BLaER1 (cell line): ENCODE measurements around the gene API5.

Experiments
- H3K27ac ChIP-seq: shearing (Covaris generic); formaldehyde crosslinking; 2 replicates; pipeline ENCODE4 v1.8.1; 2022
- H3K27me3 ChIP-seq: shearing (Covaris generic); formaldehyde crosslinking; 2 replicates; pipeline ENCODE4 v1.8.1; 2022
- H3K36me3 ChIP-seq: shearing (Covaris generic); formaldehyde crosslinking; 2 replicates; pipeline ENCODE4 v1.8.1; 2022
- H3K4me1 ChIP-seq: shearing (Covaris generic); formaldehyde crosslinking; 2 replicates; pipeline ENCODE4 v1.8.1; 2022
- H3K4me2 ChIP-seq: shearing (Covaris generic); formaldehyde crosslinking; 2 replicates; pipeline ENCODE4 v1.8.1; 2022
- H3K4me3 ChIP-seq: shearing (Covaris generic); formaldehyde crosslinking; 2 replicates; pipeline ENCODE4 v1.8.1; 2022
- H3K9ac ChIP-seq: shearing (Covaris generic); formaldehyde crosslinking; 2 replicates; pipeline ENCODE4 v1.8.1; 2022
- H3K9me3 ChIP-seq: shearing (Covaris generic); formaldehyde crosslinking; 2 replicates; pipeline ENCODE4 v1.8.1; 2022
- H4K20me1 ChIP-seq: shearing (Covaris generic); formaldehyde crosslinking; 2 replicates; pipeline ENCODE4 v1.8.1; 2022
- Cebpa-rat ChIP-seq: shearing (Covaris generic); IDR thresholded peaks from 2 replicates; pipeline ENCODE4 v1.8.1; 2022

The API5 gene

DNA sequence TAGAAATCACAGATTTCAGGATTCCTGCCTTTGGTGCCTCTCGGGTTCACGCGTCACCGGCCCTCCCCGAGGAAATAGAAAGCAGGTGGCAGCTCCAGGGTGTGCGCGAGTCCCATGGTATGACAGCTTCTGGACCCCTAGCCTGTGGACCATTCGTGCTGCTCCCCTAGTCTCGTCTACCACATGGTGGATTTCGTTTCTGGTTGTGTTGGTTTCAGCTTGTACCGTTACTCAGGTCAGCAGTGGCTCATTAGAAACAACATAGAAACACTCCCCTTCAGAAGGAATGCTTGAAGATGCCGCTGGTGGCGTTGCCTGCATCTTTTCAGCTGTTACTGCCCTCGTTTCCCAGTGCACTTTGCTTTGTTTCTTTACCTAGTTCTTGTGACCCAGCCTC, 47.6 kb downstream of the API5 start:
- Histone ChIP-seq H3K4me3 (peak overlapping the region; percentile 90), H3K27ac (peak overlapping the region; percentile 98), H3K4me1 (peaks cover 25% of the 10 kb centered on the region), H3K9me3 (no peaks in the 10 kb centered on the region), H3K9ac (peak overlapping the region; percentile 98), H3K27me3 (no peaks in the 10 kb centered on the region), H3K4me2 (peak overlapping the region; percentile 85), H4K20me1 (peaks cover 48% of the 10 kb centered on the region), H3K36me3 (peaks cover 24% of the 10 kb centered on the region)
- no peak for TF ChIP-seq Cebpa-rat

DNA sequence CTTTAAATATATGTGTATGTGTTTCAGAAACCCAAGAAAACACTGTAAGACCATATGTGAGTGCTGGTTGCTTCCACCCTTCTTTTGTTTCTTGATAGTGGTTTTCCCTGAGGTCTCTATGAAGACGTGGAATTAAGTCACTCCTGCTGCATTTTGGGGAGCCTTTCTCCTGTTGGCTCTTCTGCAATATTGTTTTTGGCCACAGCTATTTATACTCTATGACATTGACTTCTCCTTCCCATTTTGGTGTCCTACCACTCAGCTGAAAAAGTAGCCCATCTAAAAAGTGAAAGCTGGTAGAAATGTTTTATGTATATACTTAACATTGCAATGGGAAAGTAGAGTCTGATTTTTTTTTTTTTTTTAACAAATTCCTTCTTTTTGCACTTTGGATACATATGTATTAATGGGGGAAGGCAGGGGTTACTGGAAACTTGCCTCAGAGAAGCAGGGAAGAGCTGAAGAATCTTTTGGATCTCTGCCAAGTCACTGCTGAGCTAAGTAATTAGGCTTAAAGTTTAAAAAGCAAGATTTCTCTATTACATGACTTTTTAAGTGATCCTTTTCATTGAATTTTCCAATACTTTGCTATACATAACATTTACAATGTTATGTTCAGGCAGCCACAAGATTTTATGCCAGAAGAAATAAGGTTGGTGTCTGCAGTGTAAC, 48.7 kb downstream of the API5 start:
- peak overlapping the region; percentile 85 for H3K4me2 ChIP-seq
- H3K27ac ChIP-seq: peak overlapping the region; percentile 98; the same call in 1 of the 2 replicates
- H3K4me1 ChIP-seq: peaks cover 25% of the 10 kb centered on the region
- H4K20me1 ChIP-seq: peaks cover 59% of the 10 kb centered on the region
- no peaks in the 10 kb centered on the region for H3K27me3 ChIP-seq
- peak overlapping the region; percentile 90 for H3K4me3 ChIP-seq
- no peak for TF ChIP-seq Cebpa-rat
- H3K9me3 ChIP-seq: no peaks in the 10 kb centered on the region
- H3K9ac ChIP-seq: peak overlapping the region; percentile 98; the same call in 1 of the 2 replicates
- peaks cover 34% of the 10 kb centered on the region for H3K36me3 ChIP-seq

DNA sequence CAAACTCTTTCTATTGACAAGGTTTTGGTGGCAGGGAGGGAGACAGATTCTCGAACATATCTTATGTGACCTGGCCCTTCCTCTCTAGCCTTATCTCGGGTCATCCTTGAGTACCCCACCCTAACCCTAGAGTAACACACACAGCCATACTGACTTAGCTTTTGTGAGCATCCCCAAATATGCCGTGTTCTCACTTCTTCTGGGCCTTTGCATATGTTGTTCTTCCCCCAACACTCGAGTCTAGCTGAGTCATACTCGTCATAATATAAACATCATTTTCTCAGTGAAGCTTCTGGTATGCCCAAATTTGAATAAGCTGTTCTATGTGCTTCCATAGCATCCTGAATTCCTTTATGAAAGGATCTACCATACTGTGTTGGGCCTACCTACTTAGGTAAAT, 54.9 kb downstream of the API5 start:
- TF ChIP-seq Cebpa-rat: no peak
- Histone ChIP-seq H3K4me2 (no peak overlapping the region), H3K4me3 (no peak overlapping the region), H3K9me3 (no peaks in the 10 kb centered on the region), H3K27me3 (no peaks in the 10 kb centered on the region), H3K27ac (no peak overlapping the region), H3K36me3 (peaks cover 80% of the 10 kb centered on the region), H4K20me1 (peaks cover 100% of the 10 kb centered on the region), H3K4me1 (no peaks in the 10 kb centered on the region), H3K9ac (no peak overlapping the region)

DNA sequence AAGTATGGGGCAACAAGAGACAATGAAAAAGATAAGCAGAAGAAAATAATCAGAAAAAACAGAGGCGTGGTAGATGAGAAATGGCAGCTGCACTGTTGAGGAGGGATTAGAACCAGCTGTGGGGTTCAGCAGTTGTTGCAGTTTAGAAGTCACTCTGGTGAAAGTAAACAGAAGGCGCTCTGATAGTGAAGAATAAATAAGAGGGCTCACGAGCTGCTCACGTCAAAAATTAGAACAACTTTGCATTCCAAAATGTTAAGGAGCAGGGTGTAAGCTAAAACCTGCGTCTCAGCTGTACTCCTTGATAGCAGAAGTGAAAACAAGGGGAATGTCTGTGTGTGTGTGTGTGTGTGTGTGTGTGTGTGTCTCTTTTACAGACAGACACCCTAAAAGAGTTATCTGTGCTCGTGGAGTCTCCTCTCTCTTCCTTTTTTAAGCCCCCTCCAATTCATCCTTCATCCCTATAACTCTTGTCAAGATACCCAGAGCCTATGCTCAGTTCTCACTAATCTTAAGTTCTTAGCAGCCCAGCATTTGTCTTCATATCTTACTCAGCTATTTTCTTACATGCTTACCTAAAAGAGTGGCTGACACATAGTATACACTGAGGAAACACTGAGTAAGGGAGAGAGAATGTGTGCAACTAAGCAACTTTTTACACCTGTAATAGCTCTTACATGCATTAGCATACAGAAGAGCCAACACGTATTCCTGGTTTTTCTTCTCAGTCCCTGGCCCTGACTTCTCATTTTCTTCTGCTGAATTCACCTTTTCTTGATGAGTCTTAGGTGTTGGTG, 55.8 kb downstream of the API5 start:
- Histone ChIP-seq H3K27ac (no peak overlapping the region), H3K4me1 (no peaks in the 10 kb centered on the region), H3K9me3 (no peaks in the 10 kb centered on the region), H3K27me3 (no peaks in the 10 kb centered on the region), H3K36me3 (peaks cover 82% of the 10 kb centered on the region), H3K4me3 (no peak overlapping the region), H3K9ac (no peak overlapping the region), H4K20me1 (peaks cover 100% of the 10 kb centered on the region), H3K4me2 (no peak overlapping the region)
- no peak for TF ChIP-seq Cebpa-rat

DNA sequence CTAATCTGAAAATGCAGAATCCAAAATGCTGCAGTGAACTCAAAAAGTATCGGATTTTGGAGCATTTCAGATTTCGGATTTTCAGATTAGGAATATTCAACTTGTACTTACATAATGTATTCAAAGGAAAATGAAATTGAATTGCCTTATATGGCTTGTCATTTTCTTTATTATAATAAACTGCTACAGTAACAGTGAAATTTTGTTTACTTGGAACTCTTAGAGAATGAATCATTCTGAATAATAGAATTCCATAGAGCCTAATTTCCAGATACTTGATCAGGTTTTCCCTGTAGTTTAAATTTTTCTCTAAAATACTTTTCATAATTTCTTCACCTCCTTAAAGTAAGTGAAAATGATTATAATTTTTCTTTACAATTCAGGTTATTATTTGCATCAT, 64.3 kb downstream of the API5 start:
- TF ChIP-seq Cebpa-rat: no peak
- Histone ChIP-seq H3K36me3 (peaks cover 49% of the 10 kb centered on the region), H3K4me1 (no peaks in the 10 kb centered on the region), H4K20me1 (peaks cover 82% of the 10 kb centered on the region), H3K4me3 (no peak overlapping the region), H3K9me3 (no peaks in the 10 kb centered on the region), H3K27me3 (no peaks in the 10 kb centered on the region), H3K4me2 (no peak overlapping the region), H3K9ac (no peak overlapping the region), H3K27ac (no peak overlapping the region)

DNA sequence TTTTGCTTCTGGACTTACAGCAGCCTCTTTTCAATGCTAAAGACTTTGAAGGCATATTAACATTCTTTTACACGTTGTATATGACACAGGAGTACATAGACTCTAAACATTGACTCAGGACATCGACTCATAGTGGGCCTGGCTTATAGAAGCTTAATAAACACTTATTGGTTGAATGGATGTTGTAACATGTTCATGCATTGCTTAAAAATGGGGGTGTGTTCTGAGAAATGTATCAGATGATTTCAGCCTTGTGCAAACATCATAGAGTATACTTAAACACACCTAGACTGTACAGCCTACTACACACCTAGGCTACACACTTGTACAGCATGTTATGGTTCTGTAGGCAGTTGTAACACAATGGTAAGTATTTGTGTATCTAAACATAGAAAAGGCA, 64.8 kb downstream of the API5 start:
- H3K9ac ChIP-seq: no peak overlapping the region
- H3K9me3 ChIP-seq: no peaks in the 10 kb centered on the region
- H4K20me1 ChIP-seq: peaks cover 77% of the 10 kb centered on the region
- H3K4me3 ChIP-seq: no peak overlapping the region
- H3K4me1 ChIP-seq: no peaks in the 10 kb centered on the region
- H3K4me2 ChIP-seq: no peak overlapping the region
- no peak for TF ChIP-seq Cebpa-rat
- H3K27me3 ChIP-seq: no peaks in the 10 kb centered on the region
- H3K27ac ChIP-seq: no peak overlapping the region
- peaks cover 49% of the 10 kb centered on the region for H3K36me3 ChIP-seq

DNA sequence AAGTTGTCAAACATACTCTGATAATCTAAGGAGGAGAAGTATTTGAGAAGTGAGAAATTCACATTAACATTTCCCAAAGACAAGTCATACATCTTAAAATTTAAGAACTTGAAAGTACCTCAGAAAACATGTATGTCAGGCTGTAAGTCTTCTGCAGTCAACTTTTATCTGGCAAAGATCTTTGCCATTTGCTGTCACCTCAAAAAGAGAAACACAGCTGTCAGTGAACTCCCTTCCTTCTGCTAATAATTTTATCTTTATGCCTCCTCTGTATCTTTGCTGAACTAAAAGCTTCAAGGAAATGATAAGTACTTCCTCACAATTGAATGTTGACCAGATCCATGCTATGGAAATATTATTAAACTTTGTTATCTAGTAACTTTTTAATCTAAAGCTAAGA, 65.6 kb downstream of the API5 start:
- Histone ChIP-seq H3K9ac (no peak overlapping the region), H3K4me1 (no peaks in the 10 kb centered on the region), H3K4me3 (no peak overlapping the region), H3K36me3 (peaks cover 46% of the 10 kb centered on the region), H3K27ac (no peak overlapping the region), H3K4me2 (no peak overlapping the region), H3K27me3 (no peaks in the 10 kb centered on the region), H3K9me3 (no peaks in the 10 kb centered on the region), H4K20me1 (peaks cover 69% of the 10 kb centered on the region)
- no peak for TF ChIP-seq Cebpa-rat

DNA sequence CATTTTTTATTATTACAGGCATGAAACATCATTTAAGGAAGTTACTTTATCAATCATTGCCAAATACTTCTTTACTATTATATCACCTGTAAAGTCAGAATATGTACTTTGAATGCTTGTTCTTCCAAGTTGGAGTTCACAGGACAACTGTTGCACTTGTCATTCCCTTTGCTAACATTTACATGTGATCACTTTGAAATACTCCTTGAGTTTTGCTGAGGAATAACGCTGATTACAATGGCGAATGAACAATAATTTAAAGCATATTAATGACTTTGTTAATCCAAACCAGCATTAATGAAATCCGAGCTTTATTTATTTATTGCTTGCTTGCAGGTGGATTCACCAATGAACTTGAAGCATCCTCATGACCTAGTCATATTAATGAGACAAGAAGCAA, 67.1 kb downstream of the API5 start:
- no peak for TF ChIP-seq Cebpa-rat
- Histone ChIP-seq H3K4me1 (no peaks in the 10 kb centered on the region), H3K9ac (no peak overlapping the region), H3K4me3 (no peak overlapping the region), H3K27me3 (no peaks in the 10 kb centered on the region), H3K4me2 (no peak overlapping the region), H3K27ac (no peak overlapping the region), H3K9me3 (no peaks in the 10 kb centered on the region), H3K36me3 (peaks cover 50% of the 10 kb centered on the region), H4K20me1 (peaks cover 54% of the 10 kb centered on the region)

DNA sequence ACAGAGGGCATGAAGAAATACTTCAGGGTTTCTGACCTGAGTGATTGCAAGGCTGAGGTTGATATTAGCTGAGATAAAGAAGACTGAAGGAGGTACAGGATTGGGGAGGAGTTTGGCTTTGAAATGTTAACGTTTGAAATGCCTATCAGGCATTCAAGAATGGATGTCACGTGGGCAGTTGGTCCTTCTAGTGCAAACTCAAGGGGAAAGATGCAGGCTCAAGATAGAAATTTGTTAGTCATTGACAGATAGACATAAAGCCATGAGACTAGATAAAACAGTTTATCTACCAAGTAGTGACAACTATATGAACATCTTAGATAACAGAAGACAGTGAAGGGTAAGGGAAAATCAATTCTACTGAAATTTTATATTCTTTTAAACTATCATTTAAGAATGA, 70.0 kb downstream of the API5 start:
- no peaks in the 10 kb centered on the region for H3K27me3 ChIP-seq
- no peak overlapping the region for H3K27ac ChIP-seq
- H3K36me3 ChIP-seq: peaks cover 47% of the 10 kb centered on the region
- H3K9me3 ChIP-seq: no peaks in the 10 kb centered on the region
- no peak overlapping the region for H3K4me3 ChIP-seq
- TF ChIP-seq Cebpa-rat: no peak
- H3K4me1 ChIP-seq: no peaks in the 10 kb centered on the region
- H3K4me2 ChIP-seq: no peak overlapping the region
- H4K20me1 ChIP-seq: peaks cover 25% of the 10 kb centered on the region
- no peak overlapping the region for H3K9ac ChIP-seq

DNA sequence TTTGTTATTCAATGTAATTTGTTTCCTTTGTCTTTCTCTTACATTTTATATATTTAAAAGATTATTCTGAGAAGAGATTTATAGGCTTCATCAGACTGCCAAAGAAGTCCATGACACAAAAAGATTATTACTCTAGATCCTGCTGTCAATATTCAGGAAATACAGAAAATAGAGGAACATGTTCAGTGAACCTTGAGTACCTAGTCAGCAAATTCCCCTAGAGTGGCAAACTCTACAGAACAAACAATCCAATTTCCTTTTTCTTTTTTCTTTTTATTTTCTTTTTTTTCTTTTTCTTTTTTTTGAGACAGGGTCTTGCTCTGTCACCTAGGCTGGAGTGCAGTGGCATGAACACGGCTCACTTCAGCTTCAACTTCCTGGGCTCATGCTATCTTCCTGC, 70.8 kb downstream of the API5 start:
- TF ChIP-seq Cebpa-rat: no peak
- Histone ChIP-seq H3K9me3 (no peaks in the 10 kb centered on the region), H3K36me3 (peaks cover 55% of the 10 kb centered on the region), H3K27ac (no peak overlapping the region), H3K4me1 (no peaks in the 10 kb centered on the region), H3K4me3 (no peak overlapping the region), H3K27me3 (no peaks in the 10 kb centered on the region), H3K4me2 (no peak overlapping the region), H3K9ac (no peak overlapping the region), H4K20me1 (peaks cover 17% of the 10 kb centered on the region)
